Measurements from ENCODE around the gene KRTAP24-1.

Gene KRTAP24-1

GRCh38 chr21:30233228-30234020, 49.3 kb downstream of the KRTAP24-1 start:
- DNase-seq, result no peak

GRCh38 chr21:30232011-30232410, 50.7 kb downstream of the KRTAP24-1 start:
- no peak for DNase-seq
